ENCODE data around the gene ERICH2. TPM values are rescaled to one million over a fixed set of nuclear protein-coding genes. Genes with fewer than 3 reads are reported as not detected.
A peak's percentile ranks its signal among the peaks of the same experiment; 100 is the strongest.
"Not testable (repeated sequence)": the region's sequence is repeated elsewhere in the genome, so short reads cannot be mapped to it uniquely, and the experiment has no call there.

The ERICH2 gene, protein sequence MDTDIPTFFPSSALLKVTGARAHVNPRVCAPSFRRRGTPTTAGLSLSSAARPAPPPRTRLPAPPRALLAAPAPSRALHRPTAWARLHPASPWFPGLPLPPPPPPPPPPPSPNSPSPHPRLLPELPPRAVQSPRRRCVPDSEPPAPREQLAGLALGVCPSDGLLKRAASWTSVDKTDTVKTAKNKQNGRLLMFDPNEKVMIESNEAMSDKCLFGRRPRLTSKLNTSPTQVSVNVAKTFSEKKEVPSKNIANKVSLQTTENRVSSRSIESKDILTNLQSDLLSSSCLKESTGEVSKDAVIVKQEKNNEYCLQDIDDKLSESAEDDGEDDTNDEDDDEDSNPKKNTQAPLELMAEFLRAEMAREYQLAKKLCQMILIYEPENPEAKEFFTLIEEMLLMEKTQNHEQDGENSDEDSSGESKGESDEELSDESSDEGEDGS
- not detected for total RNA-seq

DNA sequence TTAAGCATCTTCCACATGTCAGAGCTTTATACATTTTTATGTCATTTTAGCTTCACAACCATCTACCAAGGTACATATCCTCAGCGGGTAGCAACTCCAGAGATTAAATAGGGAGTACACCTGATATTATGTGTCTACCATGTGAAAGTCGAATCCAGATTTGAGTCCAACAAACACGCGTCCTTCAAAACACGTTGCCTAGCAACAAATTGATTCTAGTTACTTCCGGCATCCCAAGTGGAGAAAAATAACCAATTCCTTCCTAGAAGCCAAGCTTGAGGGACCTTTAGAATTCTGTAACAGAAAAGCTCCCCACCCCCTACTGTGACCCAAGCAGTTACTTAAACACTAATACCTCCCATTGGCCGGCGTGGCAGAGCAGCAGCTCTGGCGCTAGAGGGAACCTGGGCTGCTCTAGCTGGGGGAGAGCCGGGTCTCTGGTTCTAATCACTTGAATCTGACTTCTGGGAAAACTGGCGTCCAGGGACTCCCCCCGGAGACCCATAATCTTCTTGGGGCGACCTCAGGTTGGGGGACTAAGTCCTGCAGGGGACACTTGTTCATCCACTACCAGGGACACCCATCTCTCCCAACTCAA is at the start of gene ERICH2:
ERICH2 (plus strand) TSS at position 371 of the 598 bp plus-strand sequence. CDS start 304 bp downstream, outside the sequence.
- Mint-ChIP-seq H3K27ac (peak within 1 kb of the TSS; percentile 85), H3K4me3 (peak within 1 kb of the TSS; percentile 78), H3K4me1 (no peaks in the 10 kb centered on the region), H3K27me3 (peaks cover 12% of the 10 kb centered on the region), H3K36me3 (ENCODE audit: low read depth) (no peaks in the 10 kb centered on the region), H3K9me3 (no peaks in the 10 kb centered on the region)
- ATAC-seq (replicated peaks): peak; percentile 69

DNA sequence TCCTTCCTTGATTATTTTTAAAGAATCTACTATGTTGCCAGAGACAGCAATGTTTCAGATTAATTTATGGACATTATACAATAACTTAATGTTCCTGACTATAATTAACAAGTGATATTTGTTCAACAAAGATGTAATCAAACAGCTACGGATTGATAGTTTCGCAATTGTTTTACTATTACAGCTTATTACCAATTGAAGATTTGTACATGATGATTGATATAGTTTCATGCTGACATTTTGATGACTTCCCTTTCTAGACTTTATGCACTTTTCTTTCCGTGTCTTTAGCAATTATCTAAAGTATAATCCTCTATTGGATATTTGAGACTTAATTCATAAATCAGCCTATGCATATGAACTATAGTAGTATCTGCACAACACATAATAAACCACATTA is 48.5 kb upstream of the ERICH2 start:
- no peak for ATAC-seq (replicated peaks)
- Mint-ChIP-seq H3K27ac (no peak overlapping the region), H3K9me3 (no peaks in the 10 kb centered on the region), H3K36me3 (ENCODE audit: low read depth) (peaks cover 10% of the 10 kb centered on the region), H3K4me3 (no peak overlapping the region), H3K27me3 (peaks cover 62% of the 10 kb centered on the region), H3K4me1 (peaks cover 8% of the 10 kb centered on the region)

DNA sequence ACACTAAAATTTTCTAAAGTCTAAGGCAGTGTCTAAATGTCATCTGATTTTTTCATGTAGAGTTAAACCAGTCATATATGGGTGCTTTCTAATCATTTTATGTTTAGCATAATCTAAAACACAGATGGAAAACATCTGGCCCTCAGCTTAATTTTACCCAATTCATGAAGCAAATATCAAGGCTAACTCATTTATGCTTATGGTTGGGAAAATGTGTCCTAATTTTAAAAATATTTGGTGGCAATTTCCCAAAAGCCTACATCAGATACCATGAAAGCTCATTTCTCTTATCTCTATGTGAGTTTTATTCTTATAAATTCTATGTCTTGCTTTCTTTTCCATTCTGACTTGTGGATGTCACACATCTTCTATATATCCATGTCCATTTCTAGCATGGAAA is 47.9 kb upstream of the ERICH2 start:
- peaks cover 8% of the 10 kb centered on the region for H3K4me1 Mint-ChIP-seq
- H3K36me3 Mint-ChIP-seq (ENCODE audit: low read depth): peaks cover 9% of the 10 kb centered on the region
- H3K9me3 Mint-ChIP-seq: no peaks in the 10 kb centered on the region
- no peak overlapping the region for H3K4me3 Mint-ChIP-seq
- H3K27ac Mint-ChIP-seq: no peak overlapping the region
- ATAC-seq (replicated peaks): no peak
- peaks cover 63% of the 10 kb centered on the region for H3K27me3 Mint-ChIP-seq

DNA sequence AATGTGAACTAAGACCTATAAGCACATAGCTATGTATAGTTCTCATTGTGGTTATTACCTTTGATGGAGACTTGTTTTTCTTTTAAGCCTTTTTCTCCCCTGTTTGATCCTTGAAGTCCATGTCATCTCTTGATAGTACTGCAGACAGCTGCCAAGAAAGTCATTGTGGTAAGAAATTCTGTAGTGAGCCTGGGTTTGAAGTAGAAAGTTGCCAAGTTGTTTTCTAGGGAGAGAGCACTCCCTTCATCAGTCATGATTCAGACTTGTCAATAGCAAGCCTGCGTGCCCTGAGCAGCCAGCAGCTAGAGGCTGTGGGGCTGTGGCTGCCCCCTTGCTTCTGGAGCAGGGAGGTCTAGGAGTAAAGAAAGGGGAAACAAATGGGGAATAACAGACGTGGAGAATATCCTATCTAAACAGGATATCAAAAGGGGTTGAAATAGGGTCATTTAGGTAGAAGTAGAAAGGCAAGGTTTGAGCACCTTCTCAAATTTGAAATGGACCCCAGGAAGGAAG is 46.7 kb upstream of the ERICH2 start:
- no peaks in the 10 kb centered on the region for H3K9me3 Mint-ChIP-seq
- ATAC-seq (replicated peaks): no peak
- H3K27ac Mint-ChIP-seq: no peak overlapping the region
- H3K27me3 Mint-ChIP-seq: peaks cover 57% of the 10 kb centered on the region
- no peaks in the 10 kb centered on the region for H3K4me1 Mint-ChIP-seq
- H3K4me3 Mint-ChIP-seq: no peak overlapping the region
- H3K36me3 Mint-ChIP-seq (ENCODE audit: low read depth): no peaks in the 10 kb centered on the region

DNA sequence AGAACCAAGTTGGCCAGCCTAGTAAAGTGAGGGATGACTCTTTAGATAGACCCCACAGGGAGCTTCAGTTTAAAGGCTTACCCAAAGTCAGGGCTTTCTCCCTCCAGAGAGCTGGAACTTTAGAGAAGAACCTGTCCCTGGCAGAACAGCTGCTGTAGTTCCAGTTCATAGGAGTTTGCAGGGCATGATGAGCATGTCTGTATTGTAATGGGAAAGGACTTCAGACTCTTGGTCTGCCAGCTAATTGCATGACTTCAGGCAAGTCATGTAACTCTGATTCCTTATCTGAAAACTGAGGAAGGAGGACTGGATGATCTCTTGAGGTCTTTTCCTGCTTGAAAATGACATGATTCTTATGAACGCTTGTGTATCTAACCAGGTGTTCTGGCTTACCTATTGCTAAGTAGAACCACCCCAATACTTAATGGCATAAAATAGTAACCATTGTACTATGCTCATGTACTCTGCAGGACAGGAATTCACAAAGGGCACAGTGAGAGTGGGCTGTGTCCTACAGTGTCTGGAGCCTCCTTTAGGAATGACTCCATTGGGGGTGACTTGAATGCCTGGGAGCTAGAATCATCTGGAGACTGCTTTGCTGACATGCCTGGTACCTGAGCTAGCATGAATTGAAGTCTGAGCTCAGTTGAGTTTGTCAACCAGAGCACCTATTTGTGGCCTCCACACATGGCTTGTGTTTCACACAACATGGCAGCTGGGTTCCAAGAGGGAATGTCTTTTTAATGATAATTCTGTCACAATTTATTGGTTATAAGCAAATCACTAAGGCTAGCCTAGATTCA is 36.2 kb upstream of the ERICH2 start:
- H3K36me3 Mint-ChIP-seq (ENCODE audit: low read depth): no peaks in the 10 kb centered on the region
- H3K4me3 Mint-ChIP-seq: no peak overlapping the region
- ATAC-seq (replicated peaks): no peak
- peaks cover 29% of the 10 kb centered on the region for H3K27me3 Mint-ChIP-seq
- H3K27ac Mint-ChIP-seq: no peak overlapping the region
- no peaks in the 10 kb centered on the region for H3K4me1 Mint-ChIP-seq
- no peaks in the 10 kb centered on the region for H3K9me3 Mint-ChIP-seq

DNA sequence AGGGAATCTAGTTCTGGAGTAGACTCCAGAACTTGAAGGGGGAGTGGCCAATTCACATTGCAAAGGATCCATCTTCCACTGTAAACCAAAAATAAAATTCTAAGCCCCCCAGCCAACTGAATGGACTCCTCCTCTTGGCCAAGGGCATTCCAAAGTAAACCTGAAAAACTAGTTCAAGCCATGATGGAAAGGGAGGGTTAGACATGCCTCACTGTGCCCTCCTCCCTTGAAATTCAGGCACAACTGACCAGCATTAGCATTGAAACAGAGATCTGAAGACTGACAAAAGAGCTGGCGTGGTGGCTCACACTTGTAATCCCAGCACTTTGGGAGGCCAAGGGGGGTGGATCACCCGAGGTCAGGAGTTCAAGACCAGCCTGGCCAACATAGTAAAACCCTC is 35.6 kb upstream of the ERICH2 start:
- H3K27me3 Mint-ChIP-seq: peaks cover 24% of the 10 kb centered on the region
- not testable (repeated sequence) for H3K4me3 Mint-ChIP-seq; H3K4me1 Mint-ChIP-seq; H3K27ac Mint-ChIP-seq; ATAC-seq (replicated peaks); H3K36me3 Mint-ChIP-seq (ENCODE audit: low read depth); H3K9me3 Mint-ChIP-seq

DNA sequence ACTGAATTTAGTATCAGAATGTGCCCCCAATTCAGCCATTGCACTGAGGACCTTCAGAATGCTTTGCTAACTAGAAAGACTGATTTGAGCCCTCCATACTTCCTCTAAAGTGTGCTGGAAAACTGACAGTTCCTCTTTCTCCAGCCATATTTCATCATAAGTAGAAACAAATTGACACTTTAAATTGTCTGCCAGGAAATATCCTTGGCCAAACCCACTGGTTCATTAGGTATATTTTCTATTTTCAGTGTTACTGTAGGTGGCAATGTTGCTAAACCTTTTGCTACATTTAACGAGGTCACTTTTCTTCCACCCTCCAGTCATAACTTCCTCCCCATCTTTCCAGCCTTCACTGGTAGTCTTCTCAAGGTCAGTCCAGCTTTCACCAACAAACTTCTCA is 33.5 kb upstream of the ERICH2 start:
- H3K27ac Mint-ChIP-seq: no peak overlapping the region
- H3K36me3 Mint-ChIP-seq (ENCODE audit: low read depth): no peaks in the 10 kb centered on the region
- peaks cover 19% of the 10 kb centered on the region for H3K27me3 Mint-ChIP-seq
- no peak for ATAC-seq (replicated peaks)
- no peak overlapping the region for H3K4me3 Mint-ChIP-seq
- no peaks in the 10 kb centered on the region for H3K4me1 Mint-ChIP-seq
- H3K9me3 Mint-ChIP-seq: no peaks in the 10 kb centered on the region

DNA sequence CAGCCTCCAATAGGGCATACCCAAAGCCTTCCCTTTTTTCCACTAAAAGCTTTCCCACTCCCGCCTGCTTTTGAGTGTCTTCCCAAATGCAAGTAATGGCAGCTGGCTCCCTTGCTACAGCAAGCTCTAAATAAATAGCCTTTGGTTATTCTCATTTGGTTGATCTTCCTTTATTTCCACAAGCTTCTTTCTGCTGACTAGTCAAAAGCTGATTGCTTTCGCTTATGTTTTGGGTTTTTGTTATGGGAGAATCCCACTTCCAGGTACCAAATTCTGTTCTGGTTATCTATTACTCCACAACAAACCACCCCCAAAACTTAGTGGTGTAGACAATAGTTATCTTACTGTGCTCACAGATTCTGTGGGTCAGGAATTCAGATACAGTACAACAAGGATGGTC is 32.8 kb upstream of the ERICH2 start:
- ATAC-seq (replicated peaks): no peak
- Mint-ChIP-seq H3K36me3 (ENCODE audit: low read depth) (no peaks in the 10 kb centered on the region), H3K27me3 (peaks cover 19% of the 10 kb centered on the region), H3K27ac (no peak overlapping the region), H3K9me3 (no peaks in the 10 kb centered on the region), H3K4me1 (no peaks in the 10 kb centered on the region), H3K4me3 (no peak overlapping the region)

DNA sequence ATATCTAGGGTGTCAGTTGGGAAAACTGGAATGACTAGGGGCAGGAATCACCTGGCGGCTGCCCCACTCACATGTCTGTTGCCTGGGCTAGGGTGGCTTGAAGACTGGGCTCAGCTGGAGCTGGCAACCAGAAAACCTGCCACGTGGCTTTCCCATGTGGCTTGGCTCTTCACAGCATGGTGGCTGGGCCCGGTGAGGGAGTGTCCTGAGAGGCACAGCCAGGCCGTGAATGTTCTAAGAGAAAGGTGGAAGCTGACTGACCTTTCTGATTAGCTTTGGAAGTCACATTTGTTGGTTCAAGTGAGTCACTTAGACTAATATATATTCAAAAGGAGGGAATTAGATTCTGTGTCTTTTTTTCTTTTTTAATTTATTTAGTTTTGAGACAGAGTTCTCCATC is 32.4 kb upstream of the ERICH2 start:
- H3K9me3 Mint-ChIP-seq: no peaks in the 10 kb centered on the region
- no peaks in the 10 kb centered on the region for H3K4me1 Mint-ChIP-seq
- ATAC-seq (replicated peaks): no peak
- H3K36me3 Mint-ChIP-seq (ENCODE audit: low read depth): no peaks in the 10 kb centered on the region
- peaks cover 19% of the 10 kb centered on the region for H3K27me3 Mint-ChIP-seq
- H3K27ac Mint-ChIP-seq: no peak overlapping the region
- H3K4me3 Mint-ChIP-seq: no peak overlapping the region

DNA sequence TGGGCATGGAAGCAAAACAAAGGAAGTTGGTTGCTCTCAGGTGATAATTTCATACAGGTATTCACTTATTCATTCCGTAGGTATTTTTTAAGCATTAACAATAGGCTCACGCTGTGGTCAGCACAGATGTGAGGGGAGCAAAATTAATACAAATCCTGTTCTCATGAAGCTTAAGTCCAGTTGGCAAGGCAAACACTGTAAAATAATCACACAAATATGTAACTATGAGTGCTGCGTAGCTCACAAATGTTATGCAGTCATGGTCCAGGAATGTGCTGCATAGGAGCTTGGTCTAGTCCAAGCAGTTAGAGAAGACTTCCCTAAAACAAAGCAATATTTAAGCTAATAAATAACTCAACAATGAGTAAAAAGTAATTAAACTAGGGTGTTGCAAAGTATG is 31.1 kb upstream of the ERICH2 start:
- no peak for ATAC-seq (replicated peaks)
- Mint-ChIP-seq H3K36me3 (ENCODE audit: low read depth) (no peaks in the 10 kb centered on the region), H3K27ac (no peak overlapping the region), H3K4me1 (no peaks in the 10 kb centered on the region), H3K9me3 (no peaks in the 10 kb centered on the region), H3K27me3 (peaks cover 21% of the 10 kb centered on the region), H3K4me3 (no peak overlapping the region)

DNA sequence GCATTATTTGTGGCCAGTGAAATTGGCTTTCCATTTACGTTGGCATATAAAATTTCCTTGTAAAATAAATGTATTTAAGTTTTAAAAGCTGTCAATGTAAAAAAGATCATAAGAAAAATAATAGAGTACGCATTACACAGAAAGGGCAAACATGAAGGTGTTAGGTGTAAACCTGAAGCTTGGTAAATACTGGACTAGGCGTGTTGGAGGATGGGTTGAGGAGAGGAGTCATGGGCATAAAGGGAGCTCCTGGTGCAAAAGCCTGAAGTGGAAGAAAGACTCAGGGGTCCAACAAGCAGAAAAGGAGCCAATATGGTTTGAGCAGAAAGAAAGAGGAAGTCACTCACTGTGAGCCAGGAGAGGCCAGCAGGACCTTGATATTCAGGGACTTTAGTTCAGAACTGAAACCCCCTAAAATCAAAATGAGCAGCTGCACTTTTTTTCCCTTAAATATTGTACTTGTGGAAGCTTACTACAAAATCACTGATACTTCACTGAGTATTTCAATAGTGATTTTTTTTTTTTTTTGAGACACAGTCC is 30.6 kb upstream of the ERICH2 start:
- no peaks in the 10 kb centered on the region for H3K36me3 Mint-ChIP-seq (ENCODE audit: low read depth)
- H3K9me3 Mint-ChIP-seq: no peaks in the 10 kb centered on the region
- no peaks in the 10 kb centered on the region for H3K4me1 Mint-ChIP-seq
- no peak overlapping the region for H3K4me3 Mint-ChIP-seq
- H3K27ac Mint-ChIP-seq: no peak overlapping the region
- no peak for ATAC-seq (replicated peaks)
- H3K27me3 Mint-ChIP-seq: peaks cover 26% of the 10 kb centered on the region

DNA sequence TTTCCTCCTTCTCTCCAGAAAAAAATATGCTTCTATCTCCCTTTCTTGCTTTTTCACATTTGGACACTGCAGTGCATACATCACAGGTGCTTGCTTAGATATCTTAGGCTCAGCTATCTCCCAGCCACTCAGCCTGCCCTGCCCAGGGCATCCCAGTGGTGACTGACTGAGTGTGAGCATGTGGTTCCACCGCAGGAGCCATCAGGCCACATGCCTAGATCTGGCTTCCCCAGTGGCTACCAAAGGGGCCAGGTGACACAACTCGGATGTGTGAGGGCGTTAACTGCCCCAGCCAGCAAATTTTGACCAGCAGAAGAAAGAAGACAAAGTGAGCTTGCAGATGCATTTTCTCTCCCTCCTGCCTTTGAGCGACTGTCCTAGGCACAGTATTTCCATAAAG is 29.5 kb upstream of the ERICH2 start:
- peaks cover 33% of the 10 kb centered on the region for H3K27me3 Mint-ChIP-seq
- H3K36me3 Mint-ChIP-seq (ENCODE audit: low read depth): no peaks in the 10 kb centered on the region
- H3K9me3 Mint-ChIP-seq: no peaks in the 10 kb centered on the region
- no peak for ATAC-seq (replicated peaks)
- H3K4me1 Mint-ChIP-seq: no peaks in the 10 kb centered on the region
- H3K27ac Mint-ChIP-seq: no peak overlapping the region
- H3K4me3 Mint-ChIP-seq: no peak overlapping the region

DNA sequence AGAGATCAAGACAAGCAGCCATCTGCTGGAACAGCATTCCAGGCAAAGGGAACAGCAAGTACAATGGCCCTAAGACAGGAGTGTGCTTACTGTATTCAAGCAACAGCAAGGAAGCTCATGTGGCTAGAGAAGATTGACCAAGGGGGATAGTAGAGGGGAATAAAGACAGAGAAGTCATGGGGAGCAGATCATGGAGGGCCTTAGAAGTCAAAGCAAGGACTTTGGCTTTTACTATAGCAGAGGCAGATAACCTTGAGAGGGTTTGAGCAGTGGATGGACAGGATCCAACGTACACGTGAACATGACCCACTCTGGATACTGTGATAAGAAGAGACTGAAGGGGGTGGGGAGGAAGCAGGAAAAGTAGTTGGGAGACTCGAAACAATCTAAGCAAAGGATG is 28.2 kb upstream of the ERICH2 start:
- no peaks in the 10 kb centered on the region for H3K9me3 Mint-ChIP-seq
- H3K4me3 Mint-ChIP-seq: no peak overlapping the region
- H3K27me3 Mint-ChIP-seq: peaks cover 29% of the 10 kb centered on the region
- H3K36me3 Mint-ChIP-seq (ENCODE audit: low read depth): no peaks in the 10 kb centered on the region
- H3K27ac Mint-ChIP-seq: no peak overlapping the region
- no peak for ATAC-seq (replicated peaks)
- H3K4me1 Mint-ChIP-seq: no peaks in the 10 kb centered on the region

DNA sequence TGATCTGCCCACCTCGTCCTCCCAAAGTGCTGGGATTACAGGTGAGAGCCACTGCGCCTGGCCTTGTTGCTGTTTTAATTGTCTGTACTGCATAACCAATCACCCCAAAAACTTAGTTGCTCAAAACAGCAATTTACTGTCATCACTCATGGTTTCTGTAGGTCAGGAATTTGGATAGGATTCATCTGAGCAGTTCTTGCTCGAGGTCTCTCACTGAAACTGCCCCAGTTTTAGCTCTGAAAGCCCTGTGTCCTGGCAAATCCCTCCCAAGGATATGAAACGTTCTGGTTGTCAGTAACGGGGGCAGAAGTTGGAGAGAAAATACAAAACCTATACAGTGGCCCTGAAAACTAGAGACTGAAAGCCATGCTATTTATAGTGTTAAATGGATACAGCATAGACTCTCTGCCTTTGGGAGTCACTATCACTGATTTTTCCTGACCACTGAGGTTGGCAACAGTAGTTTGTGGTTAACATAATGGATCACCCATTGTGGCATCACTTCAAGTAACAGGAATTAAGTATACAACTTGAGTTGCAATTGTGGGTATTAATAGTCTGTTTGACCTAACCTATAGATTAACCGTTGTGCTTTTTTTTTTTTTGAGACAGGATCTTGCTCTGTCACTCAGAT is 27.2 kb upstream of the ERICH2 start:
- no peaks in the 10 kb centered on the region for H3K9me3 Mint-ChIP-seq
- no peak overlapping the region for H3K4me3 Mint-ChIP-seq
- H3K4me1 Mint-ChIP-seq: no peaks in the 10 kb centered on the region
- H3K36me3 Mint-ChIP-seq (ENCODE audit: low read depth): no peaks in the 10 kb centered on the region
- ATAC-seq (replicated peaks): no peak
- H3K27me3 Mint-ChIP-seq: peaks cover 32% of the 10 kb centered on the region
- H3K27ac Mint-ChIP-seq: no peak overlapping the region
